HUES64 (cell line): ENCODE measurements around the gene TNKS2.
"Not testable (repeated sequence)": the region's sequence is repeated elsewhere in the genome, so short reads cannot be mapped to it uniquely, and the experiment has no call there.

Experiments used
- H3K27ac ChIP-seq: 2 replicates; pipeline ENCODE4 v1.7.0; 2013; ENCODE audit warnings: low read depth, low read length, inconsistent platforms
- H3K27me3 ChIP-seq: 2 replicates; pipeline ENCODE4 v1.6.1; 2013; ENCODE audit warnings: mild to moderate bottlenecking, low read length; ENCODE audit not compliant: insufficient read depth
- H3K36me3 ChIP-seq: 2 replicates; pipeline ENCODE4 v1.6.1; 2013; ENCODE audit warnings: mild to moderate bottlenecking, low read length; ENCODE audit not compliant: insufficient read depth
- H3K4me1 ChIP-seq: 2 replicates; pipeline ENCODE4 v1.6.1; 2013; ENCODE audit warnings: mild to moderate bottlenecking, low read length, moderate library complexity; ENCODE audit not compliant: insufficient read depth
- H3K4me3 ChIP-seq: 2 replicates; pipeline ENCODE4 v1.5.1; 2013; ENCODE audit warnings: mild to moderate bottlenecking, low read length, moderate library complexity
- H3K9ac ChIP-seq: 2 replicates; pipeline ENCODE4 v1.6.1; 2013; ENCODE audit warnings: mild to moderate bottlenecking, low read depth, low read length
- H3K9me3 ChIP-seq: 2 replicates; pipeline ENCODE4 v1.6.1; 2013; ENCODE audit warnings: low read depth, low read length; ENCODE audit not compliant: insufficient read depth
- WGBS: fragments of 150-250, 120-280 bp; methylation state at CpG from one replicate; pipeline ENCODE4 v1.1.7; 2013; ENCODE audit warnings: missing lambda C conversion rate; 5-methylcytosine and 5-hydroxymethylcytosine counted together

Gene TNKS2

GRCh38 chr10:91893051-91893450 lies 94.8 kb downstream of the TNKS2 start:
- WGBS = 90% methylated on average over 2 of the region's 2 CpGs
- Histone ChIP-seq H3K9me3 (no peaks in the 10 kb centered on the region), H3K4me1 (peaks cover 20% of the 10 kb centered on the region), H3K36me3 (no peaks in the 10 kb centered on the region), H3K27ac (no peak overlapping the region), H3K4me3 (no peak overlapping the region), H3K27me3 (no peaks in the 10 kb centered on the region), H3K9ac (no peak overlapping the region)

- H3K9me3 ChIP-seq, H3K27me3 ChIP-seq, H3K9ac ChIP-seq, H3K4me3 ChIP-seq, H3K27ac ChIP-seq, H3K36me3 ChIP-seq: not testable (repeated sequence)
- 92% methylated on average over 14 of the region's 14 CpGs for WGBS
- H3K4me1 ChIP-seq = peaks cover 15% of the 10 kb centered on the region; the same call in 1 of the 2 replicates
Measured at GRCh38 chr10:91894261-91894685, 96.0 kb downstream of the TNKS2 start.

GRCh38 chr10:91896212-91896756 lies 98.1 kb downstream of the TNKS2 start:
- WGBS = 97% methylated on average over 3 of the region's 3 CpGs

GRCh38 chr10:91897421-91897820 lies 99.2 kb downstream of the TNKS2 start:
- H3K4me3 ChIP-seq = no peak overlapping the region
- WGBS = 80% methylated on average over 8 of the region's 8 CpGs
- H3K36me3 ChIP-seq = no peaks in the 10 kb centered on the region
- no peaks in the 10 kb centered on the region for H3K27me3 ChIP-seq
- no peak overlapping the region for H3K27ac ChIP-seq
- H3K9ac ChIP-seq = no peak overlapping the region
- H3K4me1 ChIP-seq = peaks cover 17% of the 10 kb centered on the region
- no peaks in the 10 kb centered on the region for H3K9me3 ChIP-seq

More at GRCh38 chr10:91896212-91896756, 98.1 kb downstream of the TNKS2 start:
- peaks cover 5% of the 10 kb centered on the region; the same call in 1 of the 2 replicates for H3K4me1 ChIP-seq
- H3K27me3 ChIP-seq = no peaks in the 10 kb centered on the region
- H3K9me3 ChIP-seq = no peaks in the 10 kb centered on the region
- no peak overlapping the region for H3K27ac ChIP-seq
- no peak overlapping the region for H3K9ac ChIP-seq
- H3K4me3 ChIP-seq = no peak overlapping the region
- no peaks in the 10 kb centered on the region for H3K36me3 ChIP-seq

GRCh38 chr10:91901784-91902677 lies 103.8 kb downstream of the TNKS2 start:
- H3K9me3 ChIP-seq = no peaks in the 10 kb centered on the region
- no peak overlapping the region for H3K4me3 ChIP-seq
- peak overlapping the region; percentile 2; the same call in 1 of the 2 replicates for H3K27ac ChIP-seq
- no peak overlapping the region for H3K9ac ChIP-seq
- 67% methylated on average over 2 of the region's 2 CpGs for WGBS
- H3K4me1 ChIP-seq = peaks cover 25% of the 10 kb centered on the region
- H3K27me3 ChIP-seq = no peaks in the 10 kb centered on the region
- peaks cover 20% of the 10 kb centered on the region for H3K36me3 ChIP-seq

- Histone ChIP-seq H3K4me1 (peaks cover 20% of the 10 kb centered on the region), H3K27me3 (no peaks in the 10 kb centered on the region), H3K36me3 (peaks cover 22% of the 10 kb centered on the region), H3K9ac (no peak overlapping the region), H3K27ac (no peak overlapping the region), H3K9me3 (no peaks in the 10 kb centered on the region), H3K4me3 (peak overlapping the region; percentile 87)
- WGBS = 91% methylated on average over 5 of the region's 5 CpGs
Measured at GRCh38 chr10:91907033-91907594, 108.9 kb downstream of the TNKS2 start.

- peak overlapping the region; percentile 79 for H3K9ac ChIP-seq
- WGBS = 4% methylated on average over 18 of the region's 18 CpGs
- peak overlapping the region; percentile 87 for H3K4me3 ChIP-seq
- peaks cover 22% of the 10 kb centered on the region for H3K36me3 ChIP-seq
- H3K27ac ChIP-seq = peak overlapping the region; percentile 68
- H3K9me3 ChIP-seq = no peaks in the 10 kb centered on the region
- peaks cover 13% of the 10 kb centered on the region for H3K4me1 ChIP-seq
- no peaks in the 10 kb centered on the region for H3K27me3 ChIP-seq
Measured at GRCh38 chr10:91907914-91908336, 109.7 kb downstream of the TNKS2 start.

GRCh38 chr10:91908337-91909116 lies 110.3 kb downstream of the TNKS2 start:
- Histone ChIP-seq H3K27me3 (peaks cover under 1% of the 10 kb centered on the region; the same call in 1 of the 2 replicates), H3K27ac (peak overlapping the region; percentile 68), H3K4me1 (peaks cover 13% of the 10 kb centered on the region), H3K9me3 (no peaks in the 10 kb centered on the region), H3K4me3 (peak overlapping the region; percentile 87), H3K9ac (peak overlapping the region; percentile 79), H3K36me3 (peaks cover 22% of the 10 kb centered on the region)
- WGBS = under 1% methylated on average over 92 of the region's 93 CpGs

- H3K36me3 ChIP-seq = peaks cover 22% of the 10 kb centered on the region
- under 1% methylated on average over 18 of the region's 19 CpGs for WGBS
- H3K27me3 ChIP-seq = peaks cover 3% of the 10 kb centered on the region; the same call in 1 of the 2 replicates
- peaks cover 13% of the 10 kb centered on the region for H3K4me1 ChIP-seq
- peak within 1 kb of the TSS; percentile 79 for H3K9ac ChIP-seq
- H3K9me3 ChIP-seq = no peaks in the 10 kb centered on the region
- peak within 1 kb of the TSS; percentile 87 for H3K4me3 ChIP-seq
- peak within 1 kb of the TSS; percentile 68 for H3K27ac ChIP-seq
Measured at GRCh38 chr10:91909117-91909677, 111.0 kb downstream of the TNKS2 start, which contains the start of gene FGFBP3. Gene FGFBP3, minus strand, starts transcription at chr10:91909486. Its CDS starts 517 bp downstream, at chr10:91908969.

GRCh38 chr10:91910467-91910866 lies 112.2 kb downstream of the TNKS2 start:
- no peak overlapping the region for H3K9ac ChIP-seq

More at GRCh38 chr10:91910467-91910866, 112.2 kb downstream of the TNKS2 start:
- no peak overlapping the region for H3K4me3 ChIP-seq
- no peaks in the 10 kb centered on the region for H3K9me3 ChIP-seq
- no peak overlapping the region for H3K27ac ChIP-seq
- H3K4me1 ChIP-seq = peaks cover 13% of the 10 kb centered on the region
- peaks cover 3% of the 10 kb centered on the region; the same call in 1 of the 2 replicates for H3K27me3 ChIP-seq
- peaks cover 16% of the 10 kb centered on the region for H3K36me3 ChIP-seq
- WGBS = 94% methylated on average over 4 of the region's 4 CpGs
